Measurements from ENCODE around the gene MINDY3. TPM values are rescaled to one million over a fixed set of nuclear protein-coding genes. Genes with fewer than 3 reads are reported as not detected.

The MINDY3 gene
- polyA plus RNA-seq, 1 donor (not counting 4 experiments of a cell fraction or from before 2014, with no cell fraction given): 22.1 TPM

DNA sequence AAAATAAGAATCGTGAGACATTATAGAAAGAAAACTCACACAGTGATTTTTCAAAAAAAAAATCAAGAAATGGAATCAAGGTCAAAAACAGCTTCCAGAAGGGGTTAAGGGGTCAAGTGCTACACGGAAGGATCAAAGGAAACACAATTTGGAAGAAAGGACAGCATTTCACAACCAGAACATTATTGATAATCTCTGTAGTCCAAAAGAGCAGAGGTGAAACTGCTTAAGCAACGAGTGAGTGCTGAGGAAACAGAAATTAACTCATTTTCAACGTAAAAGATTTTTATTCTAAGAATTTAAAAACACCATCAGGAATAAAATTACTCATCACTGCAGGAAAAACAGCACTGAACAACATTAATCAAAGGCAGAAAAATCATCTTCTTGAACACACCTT is 23.5 kb downstream of the MINDY3 start:
- dilution Hi-C loops (cut with MboI; ENCODE audit: extremely low pct_ligation_motif_present, low sequenced_read_pairs): no loop called here
- no peaks in the 10 kb centered on the region for H3K9me3 ChIP-seq (ENCODE audit: control insufficient read depth, low read depth, low read length)
- FAIRE-seq: no peak
- no peak for TF ChIP-seq EZH2 (IDR thresholded peaks at IDR 0.05; ENCODE audit: low read length)
- TF ChIP-seq, protein P1, sequence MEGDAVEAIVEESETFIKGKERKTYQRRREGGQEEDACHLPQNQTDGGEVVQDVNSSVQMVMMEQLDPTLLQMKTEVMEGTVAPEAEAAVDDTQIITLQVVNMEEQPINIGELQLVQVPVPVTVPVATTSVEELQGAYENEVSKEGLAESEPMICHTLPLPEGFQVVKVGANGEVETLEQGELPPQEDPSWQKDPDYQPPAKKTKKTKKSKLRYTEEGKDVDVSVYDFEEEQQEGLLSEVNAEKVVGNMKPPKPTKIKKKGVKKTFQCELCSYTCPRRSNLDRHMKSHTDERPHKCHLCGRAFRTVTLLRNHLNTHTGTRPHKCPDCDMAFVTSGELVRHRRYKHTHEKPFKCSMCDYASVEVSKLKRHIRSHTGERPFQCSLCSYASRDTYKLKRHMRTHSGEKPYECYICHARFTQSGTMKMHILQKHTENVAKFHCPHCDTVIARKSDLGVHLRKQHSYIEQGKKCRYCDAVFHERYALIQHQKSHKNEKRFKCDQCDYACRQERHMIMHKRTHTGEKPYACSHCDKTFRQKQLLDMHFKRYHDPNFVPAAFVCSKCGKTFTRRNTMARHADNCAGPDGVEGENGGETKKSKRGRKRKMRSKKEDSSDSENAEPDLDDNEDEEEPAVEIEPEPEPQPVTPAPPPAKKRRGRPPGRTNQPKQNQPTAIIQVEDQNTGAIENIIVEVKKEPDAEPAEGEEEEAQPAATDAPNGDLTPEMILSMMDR (optimal IDR thresholded peaks at IDR 0.05 in 1 of 3, IDR thresholded peaks at IDR 0.05 in 1 of 3, conservative IDR thresholded peaks at IDR 0.05 in 1 of 3; ENCODE audit: extremely low read depth in 1 of 3, insufficient read depth in 2 of 3, low read length in 3 of 3): no peak
- H3K27me3 ChIP-seq (ENCODE audit: control insufficient read depth, extremely low read depth, insufficient read depth, low read length): no peaks in the 10 kb centered on the region
- no peak overlapping the region for H3K27ac ChIP-seq (ENCODE audit: control insufficient read depth, insufficient read depth, low read length)
- H4K20me1 ChIP-seq (ENCODE audit: control insufficient read depth, extremely low read depth, insufficient read depth, low read length): no peaks in the 10 kb centered on the region
- H3K36me3 ChIP-seq (ENCODE audit: control insufficient read depth in 2 of 2, extremely low read depth in 1 of 2, insufficient read depth in 2 of 2, low read length in 2 of 2): peaks cover 0 to 4% of the 10 kb centered on the region in 2 experiments
- no peak overlapping the region for H3K4me3 ChIP-seq (ENCODE audit: control insufficient read depth in 2 of 3, extremely low read depth in 1 of 3, insufficient read depth in 2 of 3, low read depth in 1 of 3, low read length in 3 of 3)
- no peak overlapping the region for H2AFZ ChIP-seq (ENCODE audit: control insufficient read depth, low read length)
- H3K79me2 ChIP-seq (ENCODE audit: control insufficient read depth, insufficient read depth, low read length): no peaks in the 10 kb centered on the region
- no peak for DNase-seq (ENCODE audit: low read depth, low spot score)
- H3K9ac ChIP-seq (ENCODE audit: control insufficient read depth, extremely low read depth, insufficient read depth, low read length): no peak overlapping the region
- H3K4me2 ChIP-seq (ENCODE audit: control insufficient read depth, extremely low read depth, insufficient read depth, low read depth, low read length): no peak overlapping the region
- no peaks in the 10 kb centered on the region for H3K9me1 ChIP-seq (ENCODE audit: control insufficient read depth, extremely low read depth, insufficient read depth, low read length)
- no peaks in the 10 kb centered on the region for H3K4me1 ChIP-seq (ENCODE audit: control insufficient read depth, extremely low read depth, insufficient read depth, low read length)

DNA sequence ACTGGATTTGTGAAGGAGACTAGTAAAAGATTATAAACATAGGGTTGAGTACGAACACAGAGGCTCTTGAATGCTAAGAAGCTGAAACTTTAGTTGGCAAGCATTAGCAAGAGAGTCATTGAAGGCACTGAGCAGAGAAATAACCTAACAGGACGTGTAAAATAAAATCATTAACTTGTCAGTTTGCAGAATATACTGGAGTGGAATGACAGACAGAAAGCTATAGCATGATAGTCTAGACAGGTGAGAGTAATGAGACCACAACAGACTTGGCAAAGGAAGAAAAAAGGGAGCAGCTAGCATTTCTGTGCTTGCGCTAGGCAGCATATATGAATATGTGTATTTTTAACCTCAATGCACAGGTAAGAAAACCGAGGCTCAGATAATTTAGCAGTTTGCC is 30.8 kb downstream of the MINDY3 start:
- H3K27me3 ChIP-seq (ENCODE audit: control insufficient read depth, extremely low read depth, insufficient read depth, low read length): no peaks in the 10 kb centered on the region
- H3K79me2 ChIP-seq (ENCODE audit: control insufficient read depth, insufficient read depth, low read length): no peaks in the 10 kb centered on the region
- peaks cover 0 to 4% of the 10 kb centered on the region in 2 experiments for H3K36me3 ChIP-seq (ENCODE audit: control insufficient read depth in 2 of 2, extremely low read depth in 1 of 2, insufficient read depth in 2 of 2, low read length in 2 of 2)
- dilution Hi-C loops (cut with MboI; ENCODE audit: extremely low pct_ligation_motif_present, low sequenced_read_pairs): no loop called here
- no peak overlapping the region for H2AFZ ChIP-seq (ENCODE audit: control insufficient read depth, low read length)
- DNase-seq (ENCODE audit: low read depth, low spot score) (no peak), FAIRE-seq (no peak)
- H3K9ac ChIP-seq (ENCODE audit: control insufficient read depth, extremely low read depth, insufficient read depth, low read length): no peak overlapping the region
- H4K20me1 ChIP-seq (ENCODE audit: control insufficient read depth, extremely low read depth, insufficient read depth, low read length): no peaks in the 10 kb centered on the region
- no peaks in the 10 kb centered on the region for H3K4me1 ChIP-seq (ENCODE audit: control insufficient read depth, extremely low read depth, insufficient read depth, low read length)
- H3K9me1 ChIP-seq (ENCODE audit: control insufficient read depth, extremely low read depth, insufficient read depth, low read length): no peaks in the 10 kb centered on the region
- TF ChIP-seq EZH2 (IDR thresholded peaks at IDR 0.05; ENCODE audit: low read length): no peak
- TF ChIP-seq, protein P1 (optimal IDR thresholded peaks at IDR 0.05 in 1 of 3, IDR thresholded peaks at IDR 0.05 in 1 of 3, conservative IDR thresholded peaks at IDR 0.05 in 1 of 3; ENCODE audit: extremely low read depth in 1 of 3, insufficient read depth in 2 of 3, low read length in 3 of 3): no peak
- no peaks in the 10 kb centered on the region for H3K9me3 ChIP-seq (ENCODE audit: control insufficient read depth, low read depth, low read length)
- no peak overlapping the region for H3K27ac ChIP-seq (ENCODE audit: control insufficient read depth, insufficient read depth, low read length)
- no peak overlapping the region for H3K4me3 ChIP-seq (ENCODE audit: control insufficient read depth in 2 of 3, extremely low read depth in 1 of 3, insufficient read depth in 2 of 3, low read depth in 1 of 3, low read length in 3 of 3)
- no peak overlapping the region for H3K4me2 ChIP-seq (ENCODE audit: control insufficient read depth, extremely low read depth, insufficient read depth, low read depth, low read length)

All from keratinocyte (primary cell).